Activated B cell treated with CpG ODN at 0.5 μM for 24 hours (primary cell): ENCODE results near the gene CD81. TPM values are rescaled to one million over a fixed set of nuclear protein-coding genes. Genes with fewer than 3 reads are reported as not detected.

Experiments used
- ATAC-seq: fragments of 200-7000 bp; cut with Tn5 transposase; one replicate; pipeline ENCODE4 v1.10.0; 2021; ENCODE audit warnings: low read depth, mild to moderate bottlenecking, moderate library complexity
- CTCF ChIA-PET: fragments of 350-600 bp; sonication (Branson Sonifier 250); formaldehyde crosslinking; loops from one replicate; lab custom pipeline; 2021; ENCODE audit warnings: antibody characterized with exemption; lab: Charles Lee
- POLR2A ChIA-PET: fragments of 350-600 bp; sonication (Branson Sonifier 250); formaldehyde crosslinking; loops from one replicate; lab custom pipeline; 2021; ENCODE audit warnings: antibody characterized with exemption; lab: Charles Lee
- DNase-seq: peaks from one replicate; pipeline ENCODE4 v3.0.0; 2022
- H3K27ac Mint-ChIP-seq: one replicate; pipeline ENCODE4 v1.8.0; 2020; ENCODE audit warnings: mixed read lengths
- H3K27me3 Mint-ChIP-seq: one replicate; pipeline ENCODE4 v1.8.0; 2021; ENCODE audit warnings: mixed read lengths
- H3K36me3 Mint-ChIP-seq: one replicate; pipeline ENCODE4 v1.8.0; 2021; ENCODE audit warnings: low read depth, mixed read lengths
- H3K4me1 Mint-ChIP-seq: one replicate; pipeline ENCODE4 v1.8.0; 2021; ENCODE audit warnings: mixed read lengths
- H3K4me3 Mint-ChIP-seq: one replicate; pipeline ENCODE4 v1.8.0; 2020; ENCODE audit warnings: mild to moderate bottlenecking, mixed read lengths
- H3K9me3 Mint-ChIP-seq: one replicate; pipeline ENCODE4 v1.8.0; 2020; ENCODE audit warnings: mixed read lengths
- CTCF ChIP-seq: fragments of 200-600 bp; IDR thresholded peaks from one replicate; pipeline ENCODE4 v1.8.0; 2022; ENCODE audit warnings: antibody characterized with exemption, mild to moderate bottlenecking
- intact Hi-C: fragments of 100-400 bp; cut with micrococcal nuclease; formaldehyde crosslinking; loops from one replicate; pipeline ENCODE4 v1.15.1; 2024
- total RNA-seq: library from RNA; stranded (reverse); gene quantifications from 2 replicates; pipeline ENCODE4 v1.2.3, GENCODE V29; 2022

The CD81 gene
- total RNA-seq, 1 donor from 2014 or later: 132 TPM

DNA sequence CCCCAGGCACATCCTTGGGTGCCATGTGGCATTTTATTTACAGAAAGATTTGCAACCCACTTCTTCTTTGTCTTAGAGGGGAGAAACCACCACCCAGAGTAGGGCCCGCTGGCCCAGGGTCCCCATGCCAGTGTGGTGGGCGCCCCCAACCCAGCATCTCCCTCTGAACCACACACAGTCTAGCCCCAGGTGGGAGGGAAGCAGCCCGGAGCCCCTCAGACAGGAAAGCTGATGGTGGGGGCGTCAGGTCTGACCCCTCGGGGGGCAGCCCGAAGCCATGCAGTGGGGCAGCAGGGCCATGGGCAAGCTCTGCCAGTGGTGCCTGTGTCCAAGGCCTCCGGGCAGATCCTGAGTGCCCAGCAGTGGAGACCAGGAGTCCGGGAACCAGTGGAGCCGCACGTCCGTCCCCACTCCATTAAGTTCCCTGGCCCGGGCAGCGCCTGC is 55.5 kb downstream of the CD81 start:
- CTCF ChIA-PET: interaction anchor here (1.1 kb wide), 1 partner anchor 98 kb away, joined by 3 read pairs; no protein-coding TSS in a partner anchor
- Mint-ChIP-seq H3K4me1 (no peaks in the 10 kb centered on the region), H3K36me3 (no peaks in the 10 kb centered on the region), H3K9me3 (no peaks in the 10 kb centered on the region), H3K4me3 (no peak overlapping the region), H3K27ac (no peak overlapping the region), H3K27me3 (no peaks in the 10 kb centered on the region)
- intact Hi-C loops: no loop called here
- ATAC-seq (no peak), DNase-seq (peak; percentile 12)
- no peak for TF ChIP-seq CTCF
- POLR2A ChIA-PET: no interaction called here

GRCh38 chr11:2433106-2433925 is 56.2 kb downstream of the CD81 start:
- ATAC-seq (no peak), DNase-seq (peak; percentile 1)
- intact Hi-C loops: no loop called here
- Mint-ChIP-seq H3K4me3 (no peak overlapping the region), H3K4me1 (no peaks in the 10 kb centered on the region), H3K9me3 (no peaks in the 10 kb centered on the region), H3K27ac (no peak overlapping the region), H3K36me3 (no peaks in the 10 kb centered on the region), H3K27me3 (no peaks in the 10 kb centered on the region)
- ChIA-PET POLR2A (no interaction called here), CTCF (no interaction called here)
- no peak for TF ChIP-seq CTCF

DNA sequence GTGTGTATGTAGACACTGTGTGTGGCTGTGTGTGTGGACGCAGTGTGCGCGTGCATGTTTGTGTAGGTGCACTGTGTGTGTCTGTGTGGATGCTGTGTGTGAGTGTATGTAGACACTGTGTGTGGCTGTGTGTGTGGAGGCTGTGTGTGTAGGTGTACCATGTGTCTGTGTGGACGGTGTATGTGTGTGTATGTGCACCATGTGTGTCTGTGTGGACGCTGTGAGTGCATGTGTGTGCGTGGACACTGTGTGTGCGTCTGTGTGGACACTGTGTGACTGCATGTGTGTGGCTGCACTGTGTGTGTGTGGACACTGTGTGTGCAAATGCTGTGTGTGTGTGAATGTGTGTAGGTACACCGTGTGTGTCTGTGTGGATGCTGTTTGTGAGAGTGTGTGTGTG is 56.9 kb downstream of the CD81 start:
- Mint-ChIP-seq H3K27ac (no peak overlapping the region), H3K36me3 (no peaks in the 10 kb centered on the region), H3K4me3 (no peak overlapping the region), H3K27me3 (no peaks in the 10 kb centered on the region), H3K4me1 (no peaks in the 10 kb centered on the region), H3K9me3 (no peaks in the 10 kb centered on the region)
- POLR2A ChIA-PET: no interaction called here
- ATAC-seq (no peak), DNase-seq (peak; percentile 3)
- CTCF ChIA-PET: no interaction called here
- intact Hi-C loops: no loop called here
- no peak for TF ChIP-seq CTCF

- H3K27ac Mint-ChIP-seq: no peak overlapping the region
- H3K9me3 Mint-ChIP-seq: no peaks in the 10 kb centered on the region
- ATAC-seq: no peak
- H3K27me3 Mint-ChIP-seq: no peaks in the 10 kb centered on the region
- POLR2A ChIA-PET: no interaction called here
- no peaks in the 10 kb centered on the region for H3K36me3 Mint-ChIP-seq
- TF ChIP-seq CTCF: no peak
- no peak overlapping the region for H3K4me3 Mint-ChIP-seq
- intact Hi-C loops: no loop called here
- CTCF ChIA-PET: no interaction called here
- H3K4me1 Mint-ChIP-seq: no peaks in the 10 kb centered on the region
- peak; percentile 4 for DNase-seq
Observed at GRCh38 chr11:2434506-2435255, 57.6 kb downstream of the CD81 start.
